Astrocyte of the cerebellum (primary cell): ENCODE data around the gene LAPTM5.

Source experiments
- DNase-seq: peaks from one replicate; pipeline ENCODE4 v3.0.0-alpha.2; 2011; ENCODE audit warnings: low read depth
- H3K4me3 ChIP-seq: 2 replicates; pipeline ENCODE4 v1.5.1; 2011; ENCODE audit warnings: mild to moderate bottlenecking, low read depth, low read length, moderate library complexity
- CTCF ChIP-seq: IDR thresholded peaks from 2 replicates; pipeline ENCODE4 v1.5.1; 2012; ENCODE audit warnings: low read length, low read depth, moderate library complexity, mild to moderate bottlenecking; ENCODE audit errors: missing control alignments
- in situ Hi-C: cut with HindIII; loops from 2 replicates; pipeline ENCODE4 v1.10.0; 2017; ENCODE audit warnings: low sequenced_read_pairs

LAPTM5 gene, protein sequence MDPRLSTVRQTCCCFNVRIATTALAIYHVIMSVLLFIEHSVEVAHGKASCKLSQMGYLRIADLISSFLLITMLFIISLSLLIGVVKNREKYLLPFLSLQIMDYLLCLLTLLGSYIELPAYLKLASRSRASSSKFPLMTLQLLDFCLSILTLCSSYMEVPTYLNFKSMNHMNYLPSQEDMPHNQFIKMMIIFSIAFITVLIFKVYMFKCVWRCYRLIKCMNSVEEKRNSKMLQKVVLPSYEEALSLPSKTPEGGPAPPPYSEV

GRCh38 chr1:30757352-30758120 lies at the start of gene LAPTM5:
Gene LAPTM5, minus strand, starts transcription at chr1:30757774. Its CDS starts 29 bp downstream, at chr1:30757745.
- in situ Hi-C loops = no loop called here
- no peak for DNase-seq

DNA sequence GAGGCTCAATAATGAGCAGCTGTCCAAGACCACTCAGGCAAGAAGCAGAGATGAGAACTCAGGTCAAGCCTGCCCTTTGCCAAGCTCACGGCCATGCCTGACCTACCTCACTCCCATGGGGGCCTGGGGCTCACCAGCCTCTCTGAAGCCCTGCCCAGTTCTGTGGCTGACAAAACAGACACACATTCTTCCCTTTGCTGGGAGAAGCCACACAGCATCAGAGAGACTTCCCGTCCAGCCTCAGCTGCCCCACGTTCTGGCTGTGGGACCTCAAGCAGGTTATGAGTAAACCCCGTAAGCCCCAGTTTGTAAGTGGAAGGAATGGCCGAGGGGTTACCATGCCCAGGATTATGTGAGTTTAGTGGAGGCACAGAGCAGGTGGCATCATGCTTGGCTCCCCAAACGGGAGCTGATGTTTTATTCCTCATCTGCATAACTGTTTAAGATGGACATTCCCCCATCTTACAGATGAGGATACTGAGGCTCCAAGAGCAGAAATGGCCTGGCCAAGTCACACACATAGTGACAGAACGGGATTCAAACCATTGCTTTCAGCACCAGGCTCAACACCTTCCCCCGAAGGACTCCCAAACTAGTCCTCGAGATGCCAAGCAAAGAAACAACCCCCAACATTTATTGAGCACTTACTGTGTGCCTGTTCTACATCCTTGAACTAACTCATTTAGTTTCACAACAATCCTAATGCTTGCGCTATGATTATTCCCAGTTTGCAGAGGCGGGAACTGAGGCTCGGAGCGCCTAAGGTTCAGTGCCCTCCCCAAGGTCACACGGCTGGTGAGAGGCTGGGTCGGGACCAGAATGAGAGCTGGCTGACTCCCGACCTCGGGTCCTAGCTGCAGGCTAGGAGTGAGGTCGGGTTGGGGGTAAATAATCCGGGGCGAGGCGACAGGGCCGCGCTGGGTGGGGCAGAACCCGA lies 49.1 kb upstream of the LAPTM5 start:
- no peak for DNase-seq
- no peak overlapping the region for H3K4me3 ChIP-seq
- no peak for TF ChIP-seq CTCF
- in situ Hi-C loops = loop anchor here (25.0 kb wide), 1 partner anchor 356 kb away; no protein-coding TSS in a partner anchor

More at GRCh38 chr1:30757352-30758120, at the start of gene LAPTM5:
- no peak for TF ChIP-seq CTCF
- no peak within 1 kb of the TSS for H3K4me3 ChIP-seq

- in situ Hi-C loops = loop anchor here (25.0 kb wide), 1 partner anchor 357 kb away; no protein-coding TSS in a partner anchor
- no peak for TF ChIP-seq CTCF
- no peak for DNase-seq
- H3K4me3 ChIP-seq = no peak overlapping the region
These were observed 47.9 kb upstream of the LAPTM5 start for GRCh38 chr1:30805304-30806003.

GRCh38 chr1:30804822-30805221 lies 47.2 kb upstream of the LAPTM5 start:
- H3K4me3 ChIP-seq = no peak overlapping the region
- DNase-seq = no peak
- in situ Hi-C loops = loop anchor here (5.0 to 25.0 kb wide), 2 partner anchors 107 to 357 kb away; no protein-coding TSS in a partner anchor
- no peak for TF ChIP-seq CTCF

DNA sequence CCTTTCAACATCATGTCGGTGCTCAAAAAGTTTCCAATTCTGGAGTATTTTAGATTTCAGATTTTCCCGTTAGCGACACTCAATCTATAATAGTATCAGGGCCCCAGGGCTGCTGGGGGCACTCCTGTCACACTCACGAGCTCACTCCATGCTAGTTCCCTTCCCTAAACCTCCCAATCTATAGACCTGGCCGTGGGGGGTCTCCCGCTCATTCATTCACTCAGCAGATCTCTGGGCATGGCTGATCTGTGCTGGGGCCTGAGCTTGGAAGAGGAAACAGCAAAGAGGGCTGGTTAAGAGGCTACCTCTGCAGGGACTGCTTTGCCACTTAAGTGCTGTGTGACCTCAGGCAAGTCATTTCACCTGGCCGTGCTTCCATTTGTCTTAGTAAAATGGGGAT lies 46.8 kb upstream of the LAPTM5 start:
- no peak for TF ChIP-seq CTCF
- no peak for DNase-seq
- in situ Hi-C loops = loop anchor here (5.0 to 25.0 kb wide), 2 partner anchors 108 to 358 kb away; no protein-coding TSS in a partner anchor
- H3K4me3 ChIP-seq = no peak overlapping the region
